GM23338 (cell line): ENCODE results near the gene CNIH3. TPM values are rescaled to one million over a fixed set of nuclear protein-coding genes. Genes with fewer than 3 reads are reported as not detected.
A peak's percentile ranks its signal among the peaks of the same experiment; 100 is the strongest.

ENCODE experiments used
- ATAC-seq: fragments of 200-7000 bp; cut with Tn5 transposase; 3 replicates; pipeline ENCODE4 v1.9.1; 2020
- DNase-seq: peaks from one replicate; pipeline ENCODE4 v3.0.0-alpha.2; 2015; ENCODE audit warnings: low spot score
- H2AFZ ChIP-seq: fragments of 200-600 bp; sonication (generic); 2 replicates; pipeline ENCODE4 v1.8.0; 2016; ENCODE audit warnings: antibody characterized with exemption, mild to moderate bottlenecking, moderate library complexity
- H3F3A ChIP-seq: fragments of 200-600 bp; sonication (generic); replicated peaks from 2 replicates; pipeline ENCODE4 v1.8.0; 2017; ENCODE audit warnings: antibody characterized with exemption, mixed run types, low read depth
- H3K27ac ChIP-seq: fragments of 200-600 bp; sonication (generic); 2 replicates; pipeline ENCODE4 v1.6.1; 2016; ENCODE audit warnings: low read depth
- H3K27me3 ChIP-seq: fragments of 200-600 bp; sonication (generic); 2 replicates; pipeline ENCODE4 v1.8.0; 2016; ENCODE audit warnings: mild to moderate bottlenecking, mixed run types, moderate library complexity; ENCODE audit not compliant: insufficient read depth
- H3K36me3 ChIP-seq: fragments of 200-600 bp; sonication (generic); 2 replicates; pipeline ENCODE4 v1.8.0; 2016; ENCODE audit warnings: mild to moderate bottlenecking; ENCODE audit not compliant: insufficient read depth
- H3K4me1 ChIP-seq: fragments of 200-600 bp; sonication (generic); 2 replicates; pipeline ENCODE4 v1.8.0; 2016; ENCODE audit warnings: mild to moderate bottlenecking, moderate library complexity; ENCODE audit not compliant: insufficient read depth
- H3K4me2 ChIP-seq: fragments of 200-600 bp; sonication (generic); 2 replicates; pipeline ENCODE4 v1.7.1; 2017; ENCODE audit warnings: mixed run types
- H3K4me3 ChIP-seq: fragments of 200-600 bp; sonication (generic); 2 replicates; pipeline ENCODE4 v1.6.1; 2016; ENCODE audit warnings: mixed run types
- H3K79me2 ChIP-seq: fragments of 200-600 bp; sonication (generic); replicated peaks from 2 replicates; pipeline ENCODE4 v1.8.0; 2017; ENCODE audit warnings: mild to moderate bottlenecking; ENCODE audit not compliant: insufficient read depth
- H3K9me2 ChIP-seq: fragments of 200-600 bp; sonication (generic); 2 replicates; pipeline ENCODE4 v1.8.0; 2017; ENCODE audit not compliant: insufficient read depth
- H4K20me1 ChIP-seq: fragments of 200-600 bp; sonication (generic); replicated peaks from 2 replicates; pipeline ENCODE4 v1.8.0; 2017; ENCODE audit warnings: mild to moderate bottlenecking; ENCODE audit not compliant: insufficient read depth
- H3K27ac Mint-ChIP-seq: 2 replicates; pipeline ENCODE4 v1.8.0; 2020; ENCODE audit warnings: inconsistent platforms, mild to moderate bottlenecking, moderate library complexity, mixed read lengths
- H3K27me3 Mint-ChIP-seq: 3 replicates; pipeline ENCODE4 v1.8.0; 2022; ENCODE audit warnings: low read depth, mild to moderate bottlenecking, moderate library complexity, mixed read lengths, inconsistent platforms; ENCODE audit not compliant: insufficient read depth, poor library complexity
- H3K36me3 Mint-ChIP-seq: 3 replicates; pipeline ENCODE4 v1.8.0; 2021; ENCODE audit warnings: low read depth, mild to moderate bottlenecking, inconsistent platforms, moderate library complexity, mixed read lengths
- H3K4me1 Mint-ChIP-seq: 3 replicates; pipeline ENCODE4 v1.8.0; 2020; ENCODE audit warnings: mild to moderate bottlenecking, inconsistent platforms, mixed read lengths
- H3K4me3 Mint-ChIP-seq: 3 replicates; pipeline ENCODE4 v1.8.0; 2021; ENCODE audit warnings: moderate library complexity, mild to moderate bottlenecking, inconsistent platforms, mixed read lengths
- H3K9me3 Mint-ChIP-seq: 3 replicates; pipeline ENCODE4 v1.8.0; 2020; ENCODE audit warnings: moderate library complexity, mild to moderate bottlenecking, inconsistent platforms, mixed read lengths
- CREB1 ChIP-seq: fragments of 250-450 bp; sonication (Bioruptor Pico); IDR thresholded peaks from 2 replicates; pipeline ENCODE4 v1.5.0; 2020; ENCODE audit warnings: low read depth, mild to moderate bottlenecking, moderate library complexity
- CTCF ChIP-seq, 2 experiments: fragments of 200-600 bp in 1 of 2; sonication (generic) in 1 of 2; conservative IDR thresholded peaks; 2 replicates each; pipeline versions ENCODE4 v1.5.1 to v1.6.1; 2016 to 2017; ENCODE audit warnings: antibody characterized with exemption in 2 of 2, low read depth in 2 of 2, mild to moderate bottlenecking in 2 of 2, moderate library complexity in 1 of 2
- ETS1 ChIP-seq: IDR thresholded peaks from 2 replicates; pipeline ENCODE4 v1.6.1; 2016; ENCODE audit warnings: antibody characterized with exemption
- EZH2 ChIP-seq: fragments of 200-600 bp; sonication (generic); IDR thresholded peaks from one replicate; pipeline ENCODE4 v1.8.0; 2017; ENCODE audit warnings: antibody characterized with exemption, mild to moderate bottlenecking, low read depth; ENCODE audit not compliant: unreplicated experiment
- EZH2phosphoT487 ChIP-seq: fragments of 200-600 bp; sonication (generic); IDR thresholded peaks from one replicate; pipeline ENCODE4 v1.8.1; 2018; ENCODE audit warnings: antibody characterized with exemption; ENCODE audit not compliant: unreplicated experiment
- JUNB ChIP-seq: IDR thresholded peaks from one replicate; pipeline ENCODE4 v1.6.1; 2016; ENCODE audit warnings: antibody characterized with exemption; ENCODE audit not compliant: unreplicated experiment
- POLR2AphosphoS5 ChIP-seq: IDR thresholded peaks from 2 replicates; pipeline ENCODE4 v1.6.1; 2016; ENCODE audit warnings: antibody characterized with exemption, low read depth
- ZNF114 ChIP-seq: fragments of 250-450 bp; sonication (Bioruptor Pico); IDR thresholded peaks from 2 replicates; pipeline ENCODE4 v1.5.0; 2020; ENCODE audit warnings: mild to moderate bottlenecking, moderate library complexity
- ZNF331 ChIP-seq: fragments of 250-450 bp; sonication (Bioruptor Pico); IDR thresholded peaks from 2 replicates; pipeline ENCODE4 v1.5.0; 2020; ENCODE audit warnings: low read depth, mild to moderate bottlenecking, moderate library complexity
- ZNF462 ChIP-seq: fragments of 250-450 bp; sonication (Bioruptor Pico); IDR thresholded peaks from 2 replicates; pipeline ENCODE4 v1.5.0; 2020; ENCODE audit warnings: mild to moderate bottlenecking, moderate library complexity
- polyA plus RNA-seq: library from polyadenylated mRNA; unstranded; fragments of >200 nt; fragmentation: Nextera tagmentation; extraction: Ambion mirVana; gene quantifications from 2 replicates; pipeline ENCODE4 v1.2.1, GENCODE V29; 2016
- total RNA-seq: library from RNA; depleted of rRNA; stranded (reverse); fragments of >200 nt; shearing (Covaris generic); gene quantifications from 2 replicates; pipeline ENCODE4 v1.2.3, GENCODE V29; 2014

Gene CNIH3
- total and polyA plus RNA-seq, 2 experiments from 2014 or later, result 3.6 to 5.1 TPM

GRCh38 chr1:224617410-224618355 is 1.6 kb downstream of the CNIH3 start:
- peaks cover 81% of the 10 kb centered on the region for H3K27me3 ChIP-seq
- H3K79me2 ChIP-seq, result peaks cover 3% of the 10 kb centered on the region; the same call in 1 of the 2 replicates
- DNase-seq (peak; percentile 50), ATAC-seq (peak; percentile 7)
- H2AFZ ChIP-seq, result peak overlapping the region; percentile 96
- peaks cover 19% of the 10 kb centered on the region for H3K4me1 ChIP-seq
- Mint-ChIP-seq H3K4me1 (peaks cover 17% of the 10 kb centered on the region), H3K27me3 (peaks cover 62% of the 10 kb centered on the region), H3K9me3 (peaks cover 18% of the 10 kb centered on the region), H3K27ac (no peak overlapping the region), H3K36me3 (peaks cover 8% of the 10 kb centered on the region), H3K4me3 (peak overlapping the region; percentile 79)
- H3K4me3 ChIP-seq, result peak overlapping the region; percentile 76
- TF ChIP-seq EZH2phosphoT487 (peak; percentile 43), ZNF331 (CRISPR knock-in tag) (no peak), EZH2 (peak; percentile 94)
- H3K36me3 ChIP-seq, result 0 out of 2 replicates have a peak, but pooled peaks cover 2% of the 10 kb centered on the region
- peaks cover 20% of the 10 kb centered on the region; the same call in 1 of the 2 replicates for H3F3A ChIP-seq
- peak overlapping the region; percentile 90 for H3K4me2 ChIP-seq
- no peak overlapping the region for H3K27ac ChIP-seq
- H4K20me1 ChIP-seq, result peaks cover 7% of the 10 kb centered on the region; the same call in 1 of the 2 replicates
- H3K9me2 ChIP-seq, result no peaks in the 10 kb centered on the region

GRCh38 chr1:224619209-224619608 is 3.1 kb downstream of the CNIH3 start:
- no peak for DNase-seq
- Histone ChIP-seq H3K36me3 (0 out of 2 replicates have a peak, but pooled peaks cover 2% of the 10 kb centered on the region), H3F3A (peaks cover 20% of the 10 kb centered on the region; the same call in 1 of the 2 replicates), H3K4me2 (no peak overlapping the region), H3K4me3 (no peak overlapping the region), H3K27ac (no peak overlapping the region), H3K4me1 (peaks cover 19% of the 10 kb centered on the region), H2AFZ (no peak overlapping the region), H3K27me3 (peaks cover 67% of the 10 kb centered on the region), H3K79me2 (peaks cover 3% of the 10 kb centered on the region; the same call in 1 of the 2 replicates), H4K20me1 (peaks cover 7% of the 10 kb centered on the region; the same call in 1 of the 2 replicates), H3K9me2 (no peaks in the 10 kb centered on the region; the same call in 1 of the 2 replicates)
- no peak for ATAC-seq
- no peak overlapping the region for H3K27ac Mint-ChIP-seq
- no peak overlapping the region for H3K4me3 Mint-ChIP-seq
- peaks cover 55% of the 10 kb centered on the region for H3K27me3 Mint-ChIP-seq
- H3K9me3 Mint-ChIP-seq, result peaks cover 22% of the 10 kb centered on the region
- H3K36me3 Mint-ChIP-seq, result peaks cover 14% of the 10 kb centered on the region
- H3K4me1 Mint-ChIP-seq, result peaks cover 17% of the 10 kb centered on the region
- no peak for TF ChIP-seq POLR2AphosphoS5
- TF ChIP-seq EZH2phosphoT487, result no peak
- no peak for TF ChIP-seq JUNB
- no peak for TF ChIP-seq ZNF331 (CRISPR knock-in tag)
- no peak for TF ChIP-seq CREB1 (CRISPR knock-in tag)
- no peak for TF ChIP-seq ZNF114 (CRISPR knock-in tag)
- no peak for TF ChIP-seq ETS1
- no peak for TF ChIP-seq ZNF462 (CRISPR knock-in tag)
- TF ChIP-seq CTCF (conservative IDR thresholded peaks at IDR 0.05; ENCODE audit: low read depth in 2 of 2), result no peak
